NCI-H146 (cell line): Measurements from ENCODE around the gene ANKS1B.
"Not testable (repeated sequence)": the region's sequence is repeated elsewhere in the genome, so short reads cannot be mapped to it uniquely, and the experiment has no call there.

Experiments used
- DNase-seq: peaks from one replicate; lab custom pipeline; 2025; lab: John Stamatoyannopoulos, UW

ANKS1B gene

DNA sequence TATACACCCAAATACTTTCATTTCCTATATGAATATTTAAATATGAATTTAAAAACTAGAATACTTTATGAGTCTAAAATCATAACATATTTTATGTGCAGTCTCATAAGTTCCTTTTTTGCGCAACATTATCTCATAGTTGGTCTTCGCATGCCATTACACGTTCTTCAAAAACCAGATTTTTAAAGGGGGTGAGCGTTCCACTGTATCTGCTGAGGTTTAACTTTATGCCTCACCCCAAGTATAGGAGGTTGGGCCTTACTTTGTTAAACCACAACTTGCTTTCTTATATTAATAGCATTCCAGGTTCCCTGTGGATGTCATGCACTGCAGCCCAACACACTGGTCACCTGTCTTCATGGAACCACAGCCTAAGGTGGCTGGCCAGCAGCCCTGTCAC lies 1221.1 kb downstream of the ANKS1B start:
- no peak for DNase-seq

DNA sequence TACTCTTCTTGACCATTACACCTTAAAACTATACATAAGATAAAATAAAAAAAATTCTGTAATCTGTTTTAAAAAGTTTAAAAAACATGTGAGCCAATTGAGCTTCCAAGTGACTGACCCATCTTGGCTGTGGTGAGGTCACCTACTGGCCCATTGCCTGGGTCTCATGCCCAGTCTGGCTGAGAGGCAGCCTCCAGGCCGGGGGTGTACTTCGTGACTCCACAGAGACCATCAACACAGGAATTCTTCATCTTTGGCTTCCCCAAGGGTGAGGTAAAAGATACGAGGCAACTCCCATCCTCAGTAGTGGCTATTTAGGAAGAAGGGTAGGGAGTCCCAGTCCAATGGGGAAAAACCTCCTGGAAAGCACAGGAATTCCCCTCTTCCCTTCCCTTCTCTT lies 1226.4 kb downstream of the ANKS1B start:
- no peak for DNase-seq

DNA sequence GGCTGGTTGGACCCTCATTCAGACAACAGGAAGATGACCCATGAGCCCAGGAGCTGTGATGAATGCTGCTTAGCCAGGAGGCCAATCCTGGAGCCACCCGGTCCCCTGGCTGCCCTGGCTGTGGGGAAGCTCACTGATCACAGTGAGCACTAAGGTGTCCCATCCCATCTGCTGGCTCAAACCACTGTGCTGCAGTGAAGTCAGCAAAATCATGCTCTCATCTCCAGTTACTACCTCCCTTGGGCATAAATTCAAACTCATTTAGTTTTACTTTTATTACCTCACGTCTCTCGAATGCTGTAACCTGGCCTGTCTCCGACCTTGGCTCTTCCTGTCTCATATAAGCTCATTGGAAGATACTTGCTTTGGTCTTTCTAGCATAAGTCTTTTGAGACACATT lies 1227.3 kb downstream of the ANKS1B start:
- no peak for DNase-seq

DNA sequence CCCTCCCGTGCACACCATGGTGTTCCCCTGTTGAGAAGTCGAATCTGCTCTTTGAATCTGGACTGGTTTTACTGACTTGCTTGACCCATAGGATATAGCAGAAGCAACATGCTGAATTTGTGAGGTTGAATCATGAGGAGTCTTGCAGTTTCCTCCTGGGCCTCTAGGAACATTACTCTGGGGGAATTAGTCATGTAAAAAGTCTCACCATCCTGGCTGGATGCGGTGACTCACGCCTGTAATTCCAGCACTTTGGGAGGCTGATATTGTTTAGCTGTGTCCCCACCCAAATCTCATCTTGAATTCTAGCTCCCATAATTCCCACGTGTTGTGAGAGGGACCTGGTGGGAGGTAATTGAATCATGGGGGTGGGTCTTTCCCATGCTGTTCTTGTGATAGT lies 1228.9 kb downstream of the ANKS1B start:
- DNase-seq, result not testable (repeated sequence)

DNA sequence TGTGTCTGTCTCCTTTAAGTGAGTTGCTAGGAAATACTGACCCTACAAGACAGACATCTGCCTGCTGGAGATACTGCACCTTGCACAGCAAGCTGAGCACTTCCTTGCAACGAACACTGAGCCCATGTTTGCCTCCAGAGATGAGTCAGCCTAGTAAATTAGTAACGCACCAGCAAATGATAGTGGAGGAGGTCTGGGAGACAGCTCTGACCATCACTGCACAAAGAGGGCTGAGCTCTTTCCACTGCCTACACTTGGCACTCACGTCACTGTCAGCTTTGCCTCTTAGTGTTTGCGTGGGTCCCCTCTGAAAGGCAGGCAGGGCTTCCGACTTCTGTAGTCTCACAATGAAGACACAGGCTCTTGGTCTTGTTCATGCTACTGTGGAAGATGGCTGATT lies 1230.6 kb downstream of the ANKS1B start:
- DNase-seq, result peak; percentile 4

DNA sequence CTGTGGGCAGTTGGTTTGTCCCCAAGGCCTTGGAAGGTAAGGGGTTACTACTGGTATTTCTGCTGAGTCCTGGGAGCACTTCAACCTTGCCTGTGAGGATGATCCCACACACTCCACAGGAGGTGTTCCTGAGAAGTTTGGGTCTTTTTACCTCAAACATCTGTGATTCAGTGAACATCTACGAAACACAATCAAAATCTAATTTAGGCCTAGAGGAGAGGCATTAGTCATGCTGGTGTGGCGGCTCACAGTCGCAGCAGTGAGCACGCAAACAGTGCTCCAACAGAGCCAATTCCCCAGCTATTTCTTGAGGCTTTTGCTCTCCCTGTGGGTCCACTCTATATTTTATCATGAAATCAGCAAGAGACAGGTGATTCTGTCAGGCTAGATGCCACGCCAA lies 1232.0 kb downstream of the ANKS1B start:
- no peak for DNase-seq

DNA sequence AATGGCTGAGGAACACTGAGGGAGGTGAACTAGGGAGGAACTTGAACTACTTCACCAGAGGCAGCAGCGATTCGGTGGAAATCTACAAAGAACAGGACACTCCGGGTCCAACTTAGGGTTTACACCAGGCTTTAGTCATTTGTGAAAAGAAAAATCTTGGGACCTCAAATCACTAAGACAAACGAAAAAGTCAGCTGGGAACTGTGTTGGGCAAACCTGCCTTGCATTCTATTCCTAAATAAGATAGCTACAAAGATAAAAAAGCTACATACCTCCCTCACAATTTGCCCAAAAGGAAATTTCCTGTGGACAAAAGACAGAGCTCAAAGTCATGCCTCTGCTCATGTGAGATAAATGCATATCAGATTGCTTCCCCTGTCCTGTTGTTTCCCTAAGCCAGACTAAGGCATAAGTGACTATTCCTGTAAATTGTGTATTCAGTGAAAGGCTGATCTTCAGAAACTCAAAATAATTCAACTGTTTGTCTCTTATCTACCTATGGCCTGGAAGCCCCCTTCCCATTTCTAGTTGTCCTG lies 1233.1 kb downstream of the ANKS1B start:
- no peak for DNase-seq

DNA sequence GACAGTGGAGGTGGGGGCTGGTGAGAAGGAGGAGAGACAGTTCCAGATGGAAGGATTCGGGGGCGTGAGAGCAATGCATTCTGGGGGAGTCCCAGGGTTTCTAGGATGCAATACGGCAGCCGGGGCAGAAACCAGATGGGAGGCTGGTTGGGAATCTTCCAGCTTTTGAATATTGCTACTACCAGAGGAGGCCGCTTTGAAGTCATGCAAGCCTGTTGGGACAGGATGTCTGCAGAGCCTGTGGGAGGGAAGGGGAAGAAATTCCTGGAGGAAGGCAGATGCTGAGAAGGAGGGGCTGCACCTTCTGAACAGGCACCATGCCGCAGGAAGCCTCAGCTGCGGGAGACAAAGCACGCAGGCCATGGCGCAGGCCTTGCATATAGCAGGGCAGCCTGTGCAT lies 1234.2 kb downstream of the ANKS1B start:
- DNase-seq, result no peak

DNA sequence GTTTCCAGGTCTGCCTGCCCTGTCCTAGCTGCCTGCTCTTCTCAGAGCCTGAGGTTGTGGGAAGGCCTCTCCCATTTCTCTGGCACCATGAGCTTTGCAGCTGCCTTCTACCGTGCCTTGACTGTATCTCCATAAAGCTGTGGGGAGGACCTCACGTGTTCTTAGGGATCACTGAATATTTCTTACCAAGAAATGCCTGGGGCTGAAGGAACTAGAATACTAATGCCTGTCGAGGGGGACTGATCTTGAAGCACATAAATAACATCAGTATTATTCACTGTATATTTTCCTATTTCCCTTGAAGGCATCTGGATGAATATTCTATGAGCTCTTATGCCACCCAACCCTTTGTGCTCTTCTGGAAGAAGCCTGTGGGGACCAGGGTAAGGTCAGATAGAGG lies 1236.3 kb downstream of the ANKS1B start:
- DNase-seq, result no peak

DNA sequence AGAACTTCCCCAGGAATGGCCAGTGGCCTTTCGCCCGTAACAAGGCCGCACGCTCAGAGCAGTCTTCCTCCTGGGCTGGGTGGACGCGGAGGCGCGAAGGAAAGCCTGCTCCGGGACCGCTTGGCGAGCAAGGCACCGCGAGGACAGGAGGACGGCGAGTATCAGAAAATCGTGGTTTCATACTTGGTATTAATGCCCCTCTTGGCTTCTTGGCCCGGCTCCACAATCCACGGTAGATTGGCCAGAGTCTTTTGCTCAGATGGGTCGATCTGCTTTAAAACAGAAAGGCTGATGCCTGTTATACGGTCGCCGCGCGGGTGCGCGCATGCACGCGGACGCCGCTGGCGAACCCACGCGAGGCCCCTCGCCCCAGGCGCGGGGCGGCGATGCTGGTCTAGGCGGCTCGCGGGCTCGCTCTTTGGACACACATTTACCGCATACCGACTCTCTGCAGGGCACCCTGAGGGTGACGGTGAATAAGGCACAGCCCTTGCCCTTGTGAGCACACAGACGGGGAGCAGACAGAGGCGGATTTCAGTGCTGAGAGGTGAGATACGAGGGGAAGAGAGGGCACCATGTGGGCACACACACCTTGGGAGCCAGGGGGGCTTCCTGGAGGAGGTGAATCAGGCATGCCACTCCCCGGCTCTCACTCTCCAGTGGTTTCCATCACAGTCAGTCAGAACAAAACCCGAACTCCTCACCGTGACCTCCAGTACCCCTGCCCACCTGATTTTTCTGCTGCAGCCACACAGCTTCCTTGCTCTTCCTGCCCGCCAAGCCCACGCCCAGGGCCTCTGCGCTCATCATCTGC lies 1239.0 kb downstream of the ANKS1B start:
- DNase-seq, result no peak

DNA sequence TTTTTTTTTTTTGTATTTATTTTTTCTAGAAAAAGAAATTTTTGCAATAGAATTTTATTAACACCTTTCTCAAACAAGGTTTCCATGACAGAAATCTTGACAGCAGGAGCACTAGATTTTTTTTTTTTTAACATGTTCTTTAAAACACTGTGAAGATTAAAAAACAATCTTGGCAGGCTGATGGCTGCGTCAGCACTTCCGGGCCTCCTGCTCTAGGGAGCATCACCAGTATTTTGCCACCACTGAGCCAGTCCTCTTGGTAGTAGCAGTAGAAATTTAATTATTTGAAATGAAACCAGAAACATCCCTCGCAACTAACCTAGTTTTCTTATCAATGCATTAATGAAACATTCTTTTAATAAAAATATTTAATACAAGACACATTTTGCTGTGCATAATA lies 1240.1 kb downstream of the ANKS1B start:
- no peak for DNase-seq

DNA sequence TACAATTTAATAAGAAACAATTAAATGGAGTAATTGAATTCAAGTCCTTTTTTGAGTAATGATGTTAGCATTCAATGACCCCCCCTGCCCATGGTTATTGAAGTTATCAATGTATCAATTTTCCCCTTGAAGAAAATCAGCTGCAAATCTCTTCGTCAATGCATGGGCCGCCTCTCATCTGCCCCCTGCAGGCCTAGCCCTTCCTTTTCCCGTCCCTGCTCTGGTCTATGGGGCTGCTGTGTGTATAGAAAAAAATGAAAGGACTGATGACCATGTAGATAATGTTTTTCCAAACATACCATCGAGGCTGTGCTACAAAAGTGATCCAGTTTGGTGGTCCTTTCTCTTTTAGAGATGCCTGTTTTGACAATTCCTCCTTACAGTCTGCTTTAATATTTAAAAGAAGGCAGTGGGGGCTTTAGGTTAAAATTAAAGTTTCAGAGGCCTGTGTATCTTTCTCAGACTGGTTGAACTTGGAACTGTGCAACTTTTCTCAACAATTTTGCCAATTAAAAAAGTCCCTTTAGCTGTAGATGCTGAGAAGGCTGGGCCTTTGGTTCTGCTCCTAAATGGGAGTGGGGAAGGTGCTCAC lies 1241.3 kb downstream of the ANKS1B start:
- DNase-seq, result peak; percentile 9

DNA sequence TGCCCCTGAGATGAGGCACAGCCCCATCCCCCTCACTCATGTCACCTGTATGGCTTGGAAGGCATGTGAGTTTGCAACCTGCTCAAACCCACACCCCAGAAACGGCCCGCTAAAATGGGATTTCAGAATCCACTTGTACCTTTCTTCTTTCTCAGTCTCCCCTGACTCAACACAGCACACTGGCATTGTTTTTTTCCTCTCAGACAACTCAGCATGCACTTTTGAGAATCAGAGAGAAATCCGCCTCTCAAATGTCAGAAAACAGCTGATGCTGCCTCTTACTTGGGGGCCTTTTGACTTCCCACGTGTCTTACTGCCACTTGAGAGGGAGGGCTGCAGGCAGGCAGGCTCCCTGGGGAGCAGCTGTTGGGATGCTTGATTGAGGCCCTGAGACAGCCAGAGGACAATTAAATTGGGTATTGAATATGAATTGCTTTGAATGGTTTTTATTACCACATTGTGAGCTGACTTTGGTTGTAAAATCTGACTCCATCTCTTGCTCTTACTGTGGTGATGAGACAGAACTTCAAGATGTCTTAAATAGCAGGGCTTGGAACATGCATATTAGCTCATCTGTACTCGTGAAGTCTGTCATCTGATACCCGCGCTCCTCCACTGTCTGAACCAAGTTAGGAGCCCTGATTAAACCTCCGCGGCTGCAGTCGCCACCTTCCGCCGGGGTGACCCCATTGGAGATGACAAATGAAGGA lies 1243.0 kb downstream of the ANKS1B start:
- DNase-seq, result peak; percentile 8

DNA sequence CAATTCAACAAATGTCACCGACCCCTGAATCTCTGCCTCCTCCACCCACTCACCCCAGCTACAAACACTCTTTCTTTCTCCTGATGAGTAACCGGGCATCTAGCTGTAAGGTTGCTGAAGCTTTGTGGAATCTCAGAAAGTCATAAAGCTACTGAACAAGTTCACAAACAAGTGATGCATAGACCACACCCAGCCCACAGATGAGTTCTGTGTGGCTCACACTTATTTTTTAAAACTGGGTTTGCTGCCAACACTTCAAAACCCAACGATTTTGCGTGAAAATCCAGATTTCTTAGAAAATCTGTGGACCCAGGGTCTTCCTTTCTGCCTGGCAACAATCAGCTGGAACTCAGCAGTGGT lies 1243.6 kb downstream of the ANKS1B start:
- DNase-seq, result no peak

DNA sequence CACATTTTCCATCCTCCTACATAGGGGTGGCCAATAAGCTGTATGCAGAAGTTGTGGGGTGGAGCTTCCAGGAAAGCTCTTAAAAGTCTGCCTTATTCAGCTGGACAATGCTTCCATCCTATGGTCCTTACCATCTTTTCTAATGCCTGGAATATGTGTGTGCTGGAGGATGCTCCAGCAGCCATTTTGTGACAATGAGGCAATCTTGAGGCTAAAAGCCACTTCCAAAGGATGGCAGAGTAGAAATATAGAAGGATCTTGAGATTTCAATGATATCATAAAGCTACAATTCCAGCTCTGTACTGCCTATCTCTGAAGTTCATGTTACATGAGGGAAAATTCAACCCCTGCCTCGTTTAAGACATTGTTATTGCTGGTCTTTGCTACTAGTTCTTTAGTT lies 1244.0 kb downstream of the ANKS1B start:
- no peak for DNase-seq

DNA sequence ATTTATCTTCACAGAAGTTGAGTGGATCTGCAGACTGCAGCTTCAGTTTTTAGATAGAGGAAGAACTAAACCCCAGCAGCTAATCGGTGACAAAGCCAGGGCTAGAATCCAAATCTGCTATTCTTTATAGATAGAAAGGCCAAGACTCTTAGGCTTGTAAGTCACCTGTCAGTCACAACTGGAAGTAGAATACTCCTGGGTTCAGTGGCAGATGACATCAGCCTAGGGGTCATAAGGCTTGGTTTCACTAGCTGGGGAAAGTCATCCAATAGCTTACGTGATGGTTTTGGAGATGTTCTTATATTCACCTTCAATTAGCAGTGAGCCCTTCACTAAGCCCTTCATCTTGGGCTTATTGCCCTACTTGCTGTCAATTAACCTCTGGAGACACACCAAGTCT lies 1246.2 kb downstream of the ANKS1B start:
- no peak for DNase-seq

DNA sequence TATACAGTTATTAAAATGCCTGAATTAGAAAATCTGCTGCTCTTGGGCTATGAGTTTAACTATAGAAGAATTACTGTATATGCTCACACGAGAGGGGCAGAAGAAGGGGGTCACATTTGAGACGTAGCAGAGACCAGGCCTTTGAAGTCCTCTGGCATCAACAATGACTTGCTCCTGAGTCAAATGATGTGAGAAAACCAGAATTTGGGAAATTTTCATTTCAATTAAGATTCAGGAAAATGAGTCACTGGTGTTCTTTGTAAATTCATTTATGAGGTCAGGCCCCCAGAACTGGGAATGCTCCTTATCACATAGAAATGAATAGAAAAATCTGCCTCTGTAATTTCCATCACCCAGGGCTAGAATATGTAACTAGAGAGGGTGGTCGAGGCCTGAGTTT lies 1246.7 kb downstream of the ANKS1B start:
- no peak for DNase-seq

DNA sequence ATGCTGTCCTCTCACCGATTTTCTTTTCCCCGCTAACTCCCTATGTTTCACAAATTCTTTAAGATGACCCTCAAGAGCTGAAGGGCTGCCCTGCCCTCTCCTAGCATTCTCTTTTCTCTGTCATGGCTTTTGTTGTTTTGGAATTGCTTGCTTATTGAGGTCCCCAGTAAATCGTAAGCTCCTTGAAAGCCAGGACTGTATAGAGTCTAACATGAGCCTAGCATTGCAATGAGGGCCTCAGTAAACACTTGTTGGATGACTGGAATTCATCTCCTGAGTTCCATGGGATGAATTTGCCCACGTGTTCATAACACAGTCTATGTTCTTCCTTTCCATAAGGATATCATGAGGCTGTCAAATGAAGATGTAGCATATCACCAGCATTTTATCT lies 1247.4 kb downstream of the ANKS1B start:
- no peak for DNase-seq

DNA sequence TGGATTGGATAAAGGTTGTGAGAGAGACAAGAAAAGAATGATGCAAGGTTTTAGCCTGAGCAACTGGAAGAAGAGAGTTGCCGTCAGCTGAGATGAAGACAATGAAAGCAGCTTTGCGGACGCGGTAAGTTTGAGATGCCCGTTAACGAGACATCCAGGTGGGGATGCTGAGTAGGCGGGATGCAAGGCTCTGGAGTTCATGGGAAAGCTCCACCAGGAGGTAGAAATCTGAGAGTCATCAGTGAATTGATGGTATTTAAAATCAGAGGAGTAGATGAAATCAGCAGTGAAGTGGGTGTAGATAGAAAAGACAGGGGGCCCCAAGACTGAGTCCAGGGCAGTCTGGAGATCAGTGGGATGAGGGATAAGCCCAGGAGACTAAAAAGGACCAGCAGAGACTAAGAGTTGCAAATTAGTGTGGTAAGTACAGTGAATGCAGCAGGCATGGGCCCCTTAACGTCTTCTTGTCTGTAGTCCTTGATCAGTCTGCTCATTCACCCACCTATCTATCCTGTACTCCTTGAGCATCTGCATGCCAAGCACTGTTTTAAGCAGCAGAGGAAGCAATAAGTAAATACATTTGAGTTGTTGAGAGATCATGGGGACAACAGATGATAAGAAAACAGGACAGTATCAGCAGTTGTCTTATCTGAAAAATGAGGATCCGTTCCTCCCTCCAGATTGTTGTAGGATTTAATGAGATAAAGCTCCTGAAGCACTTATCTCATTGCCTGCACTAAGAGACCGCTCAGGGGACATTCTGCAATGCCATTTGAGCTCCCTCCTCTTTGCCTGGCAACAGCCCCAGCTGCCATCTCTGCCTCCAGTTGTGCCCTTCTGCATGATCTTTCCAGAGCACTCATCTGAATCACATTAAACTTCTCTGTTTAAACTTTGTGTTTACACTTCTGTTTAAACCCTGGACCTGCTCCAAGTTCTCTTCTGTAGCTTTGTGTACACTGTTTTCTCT lies 1248.1 kb downstream of the ANKS1B start:
- peak; percentile 51 for DNase-seq

DNA sequence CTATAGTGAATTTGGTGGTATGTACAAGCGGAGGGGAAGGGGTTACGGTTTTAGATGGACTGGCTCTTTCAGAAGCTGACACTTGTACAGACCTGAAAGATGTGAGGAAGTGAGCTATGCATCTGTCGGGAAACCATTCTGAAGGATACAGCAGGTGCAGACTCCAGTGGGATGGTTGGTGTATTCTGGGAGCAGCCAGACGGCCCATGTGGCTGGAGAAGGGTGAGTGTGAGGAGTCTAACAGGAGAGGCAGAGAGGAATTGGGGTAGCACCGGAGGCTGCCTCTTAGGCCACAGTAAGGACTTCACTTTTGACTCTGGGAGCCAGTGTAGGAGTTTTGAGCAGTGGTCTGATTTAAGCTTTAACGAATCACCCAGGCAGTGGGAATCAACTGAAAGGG lies 1248.9 kb downstream of the ANKS1B start:
- DNase-seq, result no peak

DNA sequence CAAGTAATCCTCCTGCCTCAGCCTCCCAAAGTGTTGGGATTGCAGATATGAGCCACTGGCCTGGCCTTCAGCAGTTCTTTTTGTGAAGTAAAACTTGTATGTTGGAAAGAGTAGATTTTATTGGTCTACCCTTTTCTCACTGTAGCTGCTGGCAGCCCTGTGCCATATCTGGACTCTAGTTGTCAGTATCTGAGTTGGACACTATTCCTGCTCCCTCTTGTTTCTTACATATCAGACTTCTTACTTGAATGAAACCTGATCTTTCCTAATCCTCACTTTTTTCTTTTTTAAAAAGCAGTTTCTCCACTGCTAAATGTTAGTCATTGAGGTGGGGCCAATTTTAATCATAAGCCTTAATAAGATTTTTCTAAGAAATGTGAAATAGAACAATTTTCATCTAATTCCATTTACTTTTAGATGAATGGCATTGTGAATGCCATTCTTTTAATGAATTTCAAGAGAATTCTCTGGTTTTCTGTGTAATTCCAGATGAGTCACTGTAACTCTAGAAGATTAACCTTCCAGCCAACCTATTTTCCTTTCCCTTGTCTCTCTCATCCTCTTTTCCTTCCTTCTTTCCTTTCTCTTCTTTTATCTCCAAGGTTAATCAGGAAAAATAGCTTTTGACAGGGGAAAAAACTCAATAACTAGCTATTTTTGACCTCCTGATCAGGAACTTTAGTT lies 1250.9 kb downstream of the ANKS1B start:
- DNase-seq, result no peak
